GM19351 (cell line): ENCODE data around the gene SEC24B.
A peak's percentile ranks its signal among the peaks of the same experiment; 100 is the strongest.
"Not testable (repeated sequence)": the region's sequence is repeated elsewhere in the genome, so short reads cannot be mapped to it uniquely, and the experiment has no call there.

Source experiments
- ATAC-seq: cut with Tn5 transposase; IDR thresholded peaks from one replicate; pipeline ENCODE4 v1.9.1; 2021; ENCODE audit warnings: mild to moderate bottlenecking, moderate library complexity; ENCODE audit not compliant: unreplicated experiment

SEC24B gene

GRCh38 chr4:109574931-109575804, 141.6 kb downstream of the SEC24B start:
- ATAC-seq = peak; percentile 44

GRCh38 chr4:109576462-109576861, 142.8 kb downstream of the SEC24B start:
- no peak for ATAC-seq

GRCh38 chr4:109578846-109579245, 145.2 kb downstream of the SEC24B start:
- no peak for ATAC-seq

GRCh38 chr4:109579997-109580396, 146.4 kb downstream of the SEC24B start:
- ATAC-seq = not testable (repeated sequence)

GRCh38 chr4:109588176-109588575, 154.6 kb downstream of the SEC24B start:
- peak; percentile 100 for ATAC-seq

- no peak for ATAC-seq
These were observed 155.5 kb downstream of the SEC24B start for GRCh38 chr4:109589119-109589518.

GRCh38 chr4:109589605-109590004, 156.0 kb downstream of the SEC24B start:
- no peak for ATAC-seq
